ENCODE measurements around the gene LRIG1.

Gene LRIG1

GRCh38 chr3:66500576-66501482, at the start of gene LRIG1:
Gene LRIG1 (minus strand): TSS chr3:66501022. CDS start chr3:66500407, 615 bp downstream.
- H3K36me3 ChIP-seq (ENCODE audit: control insufficient read depth, insufficient read depth, low read length) = no peaks in the 10 kb centered on the region
- H3K9ac ChIP-seq (ENCODE audit: low read depth, low read length) = peak within 1 kb of the TSS; percentile 73
- peaks cover 26% of the 10 kb centered on the region for H3K4me1 ChIP-seq (ENCODE audit: control insufficient read depth, insufficient read depth, low read length)
- H3K4me3 ChIP-seq (ENCODE audit: low read depth, low read length) = peak within 1 kb of the TSS; percentile 73
- no peaks in the 10 kb centered on the region for H3K27me3 ChIP-seq (ENCODE audit: control insufficient read depth, insufficient read depth, low read length)
- no peaks in the 10 kb centered on the region for H3K9me3 ChIP-seq (ENCODE audit: control insufficient read depth, insufficient read depth, low read length)

- Histone ChIP-seq H3K4me1 (ENCODE audit: control insufficient read depth, insufficient read depth, low read length) (no peaks in the 10 kb centered on the region), H3K36me3 (ENCODE audit: control insufficient read depth, insufficient read depth, low read length) (no peaks in the 10 kb centered on the region), H3K4me3 (ENCODE audit: low read depth, low read length) (no peak overlapping the region), H3K9me3 (ENCODE audit: control insufficient read depth, insufficient read depth, low read length) (no peaks in the 10 kb centered on the region), H3K27me3 (ENCODE audit: control insufficient read depth, insufficient read depth, low read length) (no peaks in the 10 kb centered on the region), H3K9ac (ENCODE audit: low read depth, low read length) (no peak overlapping the region)
These were observed 44.0 kb upstream of the LRIG1 start for GRCh38 chr3:66544619-66545429.

GRCh38 chr3:66542153-66542552, 41.3 kb upstream of the LRIG1 start:
- no peak overlapping the region for H3K9ac ChIP-seq (ENCODE audit: low read depth, low read length)
- H3K36me3 ChIP-seq (ENCODE audit: control insufficient read depth, insufficient read depth, low read length) = no peaks in the 10 kb centered on the region
- no peak overlapping the region for H3K4me3 ChIP-seq (ENCODE audit: low read depth, low read length)
- peaks cover 6% of the 10 kb centered on the region for H3K4me1 ChIP-seq (ENCODE audit: control insufficient read depth, insufficient read depth, low read length)
- no peaks in the 10 kb centered on the region for H3K9me3 ChIP-seq (ENCODE audit: control insufficient read depth, insufficient read depth, low read length)
- H3K27me3 ChIP-seq (ENCODE audit: control insufficient read depth, insufficient read depth, low read length) = no peaks in the 10 kb centered on the region

- Histone ChIP-seq H3K36me3 (ENCODE audit: control insufficient read depth, insufficient read depth, low read length) (no peaks in the 10 kb centered on the region), H3K4me1 (ENCODE audit: control insufficient read depth, insufficient read depth, low read length) (peaks cover 6% of the 10 kb centered on the region), H3K4me3 (ENCODE audit: low read depth, low read length) (no peak overlapping the region), H3K27me3 (ENCODE audit: control insufficient read depth, insufficient read depth, low read length) (peaks cover under 1% of the 10 kb centered on the region), H3K9ac (ENCODE audit: low read depth, low read length) (no peak overlapping the region), H3K9me3 (ENCODE audit: control insufficient read depth, insufficient read depth, low read length) (no peaks in the 10 kb centered on the region)
These were observed 38.7 kb upstream of the LRIG1 start for GRCh38 chr3:66539466-66539989.

GRCh38 chr3:66538390-66538789, 37.6 kb upstream of the LRIG1 start:
- Histone ChIP-seq H3K4me3 (ENCODE audit: low read depth, low read length) (no peak overlapping the region), H3K9me3 (ENCODE audit: control insufficient read depth, insufficient read depth, low read length) (no peaks in the 10 kb centered on the region)

DNA sequence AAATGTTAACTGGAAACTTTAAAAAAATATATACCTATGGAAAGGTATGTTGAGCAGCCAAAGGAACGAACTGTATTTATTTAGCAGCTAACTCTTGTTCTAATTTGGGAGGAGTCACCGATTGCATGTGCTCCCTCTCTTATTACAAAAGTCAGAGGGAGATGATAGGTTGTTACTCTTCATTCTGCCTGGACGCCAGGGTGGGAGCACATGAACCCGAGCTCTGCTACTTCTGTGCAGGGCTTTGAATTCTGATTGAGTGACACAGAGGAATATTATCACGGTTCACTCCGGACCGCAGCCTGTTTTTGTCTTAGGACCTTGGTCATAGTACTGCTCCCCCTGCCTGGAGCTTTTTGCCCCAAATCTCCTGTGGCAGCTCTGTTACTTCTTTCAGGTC, 36.9 kb upstream of the LRIG1 start:
- peaks cover 4% of the 10 kb centered on the region for H3K27me3 ChIP-seq (ENCODE audit: control insufficient read depth, insufficient read depth, low read length)
- no peak overlapping the region for H3K4me3 ChIP-seq (ENCODE audit: low read depth, low read length)
- H3K9me3 ChIP-seq (ENCODE audit: control insufficient read depth, insufficient read depth, low read length) = no peaks in the 10 kb centered on the region
- H3K9ac ChIP-seq (ENCODE audit: low read depth, low read length) = no peak overlapping the region
- peaks cover 9% of the 10 kb centered on the region for H3K4me1 ChIP-seq (ENCODE audit: control insufficient read depth, insufficient read depth, low read length)
- no peaks in the 10 kb centered on the region for H3K36me3 ChIP-seq (ENCODE audit: control insufficient read depth, insufficient read depth, low read length)

More at GRCh38 chr3:66538390-66538789, 37.6 kb upstream of the LRIG1 start:
- no peaks in the 10 kb centered on the region for H3K36me3 ChIP-seq (ENCODE audit: control insufficient read depth, insufficient read depth, low read length)
- peaks cover 4% of the 10 kb centered on the region for H3K27me3 ChIP-seq (ENCODE audit: control insufficient read depth, insufficient read depth, low read length)
- no peak overlapping the region for H3K9ac ChIP-seq (ENCODE audit: low read depth, low read length)
- peaks cover 6% of the 10 kb centered on the region for H3K4me1 ChIP-seq (ENCODE audit: control insufficient read depth, insufficient read depth, low read length)

- H3K9ac ChIP-seq (ENCODE audit: low read depth, low read length) = no peak overlapping the region
- H3K36me3 ChIP-seq (ENCODE audit: control insufficient read depth, insufficient read depth, low read length) = no peaks in the 10 kb centered on the region
- H3K9me3 ChIP-seq (ENCODE audit: control insufficient read depth, insufficient read depth, low read length) = no peaks in the 10 kb centered on the region
- H3K4me1 ChIP-seq (ENCODE audit: control insufficient read depth, insufficient read depth, low read length) = peaks cover 14% of the 10 kb centered on the region
- H3K27me3 ChIP-seq (ENCODE audit: control insufficient read depth, insufficient read depth, low read length) = peaks cover 4% of the 10 kb centered on the region
- H3K4me3 ChIP-seq (ENCODE audit: low read depth, low read length) = no peak overlapping the region
These were observed 36.0 kb upstream of the LRIG1 start for GRCh38 chr3:66536791-66537190.

- Histone ChIP-seq H3K27me3 (ENCODE audit: control insufficient read depth, insufficient read depth, low read length) (peaks cover 4% of the 10 kb centered on the region), H3K9me3 (ENCODE audit: control insufficient read depth, insufficient read depth, low read length) (no peaks in the 10 kb centered on the region), H3K4me1 (ENCODE audit: control insufficient read depth, insufficient read depth, low read length) (peaks cover 31% of the 10 kb centered on the region), H3K36me3 (ENCODE audit: control insufficient read depth, insufficient read depth, low read length) (no peaks in the 10 kb centered on the region), H3K9ac (ENCODE audit: low read depth, low read length) (no peak overlapping the region), H3K4me3 (ENCODE audit: low read depth, low read length) (no peak overlapping the region)
These were observed 33.6 kb upstream of the LRIG1 start for GRCh38 chr3:66534304-66534845.

DNA sequence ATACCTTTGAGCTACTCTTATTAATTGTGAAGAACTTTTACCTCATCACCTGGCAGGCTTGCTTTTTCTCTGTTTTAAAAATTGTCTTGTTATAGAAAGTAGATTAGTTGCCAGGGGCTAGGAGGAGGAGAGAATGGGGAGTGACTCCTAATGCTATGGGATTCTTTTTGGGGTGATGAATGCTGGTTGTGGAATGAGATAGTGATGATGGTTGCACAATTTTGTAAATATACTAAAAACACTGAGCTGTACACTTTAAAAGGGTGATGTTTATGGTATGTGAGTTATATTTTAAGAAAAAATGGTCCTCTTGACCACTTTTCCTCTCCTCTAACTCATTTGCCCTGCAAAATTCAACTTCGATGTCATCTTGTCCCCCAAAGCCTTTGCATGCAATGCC, 31.8 kb upstream of the LRIG1 start:
- H3K9ac ChIP-seq (ENCODE audit: low read depth, low read length) = no peak overlapping the region
- no peak overlapping the region for H3K4me3 ChIP-seq (ENCODE audit: low read depth, low read length)

GRCh38 chr3:66532160-66532587, 31.4 kb upstream of the LRIG1 start:
- Histone ChIP-seq H3K9me3 (ENCODE audit: control insufficient read depth, insufficient read depth, low read length) (no peaks in the 10 kb centered on the region), H3K4me1 (ENCODE audit: control insufficient read depth, insufficient read depth, low read length) (peaks cover 24% of the 10 kb centered on the region), H3K27me3 (ENCODE audit: control insufficient read depth, insufficient read depth, low read length) (peaks cover 4% of the 10 kb centered on the region), H3K9ac (ENCODE audit: low read depth, low read length) (no peak overlapping the region), H3K4me3 (ENCODE audit: low read depth, low read length) (no peak overlapping the region), H3K36me3 (ENCODE audit: control insufficient read depth, insufficient read depth, low read length) (no peaks in the 10 kb centered on the region)

More for the DNA sequence above, 31.8 kb upstream of the LRIG1 start:
- peaks cover 26% of the 10 kb centered on the region for H3K4me1 ChIP-seq (ENCODE audit: control insufficient read depth, insufficient read depth, low read length)
- peaks cover 4% of the 10 kb centered on the region for H3K27me3 ChIP-seq (ENCODE audit: control insufficient read depth, insufficient read depth, low read length)
- no peaks in the 10 kb centered on the region for H3K36me3 ChIP-seq (ENCODE audit: control insufficient read depth, insufficient read depth, low read length)
- no peaks in the 10 kb centered on the region for H3K9me3 ChIP-seq (ENCODE audit: control insufficient read depth, insufficient read depth, low read length)

DNA sequence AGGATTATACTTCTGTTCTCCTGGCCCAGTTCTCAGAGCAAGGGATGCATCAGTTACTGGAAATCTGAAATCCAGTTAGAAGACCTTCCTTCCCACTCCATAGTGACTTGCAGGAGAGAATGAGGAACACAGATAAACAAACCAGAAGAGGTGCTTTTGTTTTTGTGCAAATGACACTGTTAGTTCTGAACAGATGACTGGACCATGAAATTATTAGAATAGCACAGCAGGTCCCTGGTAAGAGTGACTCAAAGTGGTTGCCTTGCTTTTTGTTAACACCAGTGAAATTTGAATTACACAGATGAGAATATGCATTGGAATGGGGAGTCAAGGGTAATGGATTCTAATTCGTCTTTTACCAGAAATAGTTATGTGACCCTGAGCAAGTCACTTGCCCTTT, 30.4 kb upstream of the LRIG1 start:
- no peaks in the 10 kb centered on the region for H3K36me3 ChIP-seq (ENCODE audit: control insufficient read depth, insufficient read depth, low read length)
- peaks cover 24% of the 10 kb centered on the region for H3K4me1 ChIP-seq (ENCODE audit: control insufficient read depth, insufficient read depth, low read length)
- H3K9ac ChIP-seq (ENCODE audit: low read depth, low read length) = no peak overlapping the region
- H3K27me3 ChIP-seq (ENCODE audit: control insufficient read depth, insufficient read depth, low read length) = peaks cover 4% of the 10 kb centered on the region
- no peak overlapping the region for H3K4me3 ChIP-seq (ENCODE audit: low read depth, low read length)
- H3K9me3 ChIP-seq (ENCODE audit: control insufficient read depth, insufficient read depth, low read length) = no peaks in the 10 kb centered on the region

All from iPS-15b (cell line).